ENCODE measurements around the gene EIF2B1.

The EIF2B1 gene

DNA sequence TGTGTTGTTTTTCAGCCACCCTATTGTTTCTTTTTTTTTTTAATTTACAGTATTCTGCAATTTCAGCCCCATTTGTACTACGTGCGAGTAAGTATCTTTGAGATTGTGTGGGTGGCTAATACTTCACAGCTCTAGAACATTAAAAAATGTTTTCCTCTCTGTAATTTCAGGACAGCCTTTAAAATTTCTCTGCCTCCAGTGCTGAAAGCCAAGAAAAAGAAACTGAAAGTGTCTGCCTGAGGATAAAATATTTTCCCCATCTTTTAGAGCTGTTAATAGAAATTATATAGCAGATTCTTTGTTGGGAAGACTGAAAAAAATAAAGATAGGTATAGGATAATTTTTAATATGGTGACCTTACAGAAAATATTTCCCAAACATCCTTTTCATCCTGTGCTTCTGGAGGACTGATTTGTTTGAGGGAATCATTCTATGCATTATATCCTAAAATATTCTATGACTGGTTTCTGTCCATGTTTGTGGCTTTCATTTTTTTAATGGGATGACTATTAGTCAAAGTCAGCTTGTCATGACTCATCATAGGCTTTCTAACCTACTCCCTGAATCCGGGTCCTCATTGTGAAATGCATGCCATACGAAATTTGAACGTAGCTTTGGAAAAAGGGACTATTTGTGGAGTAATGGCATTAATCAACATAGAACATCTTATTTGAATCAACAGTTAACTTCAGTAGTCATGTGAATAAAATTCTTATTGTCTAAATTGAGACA is 26.7 kb upstream of the EIF2B1 start:
- peak overlapping the region in 3 of 11 experiments; percentile 7 to 79 (median 66); a peak in 5 of 22 replicates for H3K4me2 ChIP-seq
- no peak overlapping the region; a peak in 1 of 22 replicates for H3K9ac ChIP-seq
- peaks cover 0 to 42% (median 0%) of the 10 kb centered on the region in 10 experiments; a peak in 7 of 20 replicates for H3K4me1 ChIP-seq
- H3K9me3 ChIP-seq (replicated peaks in 1 of 11), result no peaks in the 10 kb centered on the region
- peaks cover 33 to 88% (median 74%) of the 10 kb centered on the region in 11 experiments for H3K36me3 ChIP-seq
- H3K4me3 ChIP-seq, result no peak overlapping the region
- peak overlapping the region in 3 of 11 experiments; percentile 16 to 58 (median 50); a peak in 5 of 22 replicates for H3K27ac ChIP-seq
- no peaks in the 10 kb centered on the region; a peak in 2 of 22 replicates for H4K20me1 ChIP-seq
- H3K27me3 ChIP-seq, result no peaks in the 10 kb centered on the region
- no peak for TF ChIP-seq Cebpa-rat (IDR thresholded peaks at IDR 0.05)

DNA sequence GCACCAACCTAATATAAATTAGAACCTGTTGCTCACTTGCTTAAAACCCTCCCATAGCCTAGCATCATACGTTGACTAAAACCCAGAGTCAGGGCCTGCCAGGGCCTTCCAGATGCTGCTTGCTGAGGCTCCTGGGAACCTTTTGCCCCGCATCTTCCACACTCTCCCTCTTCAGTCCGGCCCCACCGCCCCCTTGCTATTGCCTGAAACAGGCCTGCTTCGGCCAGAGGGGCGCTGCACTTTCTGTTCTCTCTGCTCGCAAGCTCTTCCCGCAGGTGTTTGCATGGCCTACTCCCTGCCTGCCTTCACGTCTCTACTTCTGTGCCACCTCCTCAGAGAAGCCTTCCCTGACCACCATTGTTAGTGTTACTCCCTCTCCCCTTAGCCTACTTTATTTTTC is 23.7 kb upstream of the EIF2B1 start:
- Histone ChIP-seq H3K9me3 (replicated peaks in 1 of 11) (no peaks in the 10 kb centered on the region), H3K4me2 (no peak overlapping the region), H3K4me3 (no peak overlapping the region), H3K27ac (no peak overlapping the region), H3K36me3 (peaks cover 45 to 96% (median 85%) of the 10 kb centered on the region in 11 experiments), H3K4me1 (peaks cover 0 to 42% (median 0%) of the 10 kb centered on the region in 10 experiments; a peak in 7 of 20 replicates), H4K20me1 (no peaks in the 10 kb centered on the region; a peak in 2 of 22 replicates), H3K27me3 (no peaks in the 10 kb centered on the region), H3K9ac (no peak overlapping the region)
- no peak for TF ChIP-seq Cebpa-rat (IDR thresholded peaks at IDR 0.05)

DNA sequence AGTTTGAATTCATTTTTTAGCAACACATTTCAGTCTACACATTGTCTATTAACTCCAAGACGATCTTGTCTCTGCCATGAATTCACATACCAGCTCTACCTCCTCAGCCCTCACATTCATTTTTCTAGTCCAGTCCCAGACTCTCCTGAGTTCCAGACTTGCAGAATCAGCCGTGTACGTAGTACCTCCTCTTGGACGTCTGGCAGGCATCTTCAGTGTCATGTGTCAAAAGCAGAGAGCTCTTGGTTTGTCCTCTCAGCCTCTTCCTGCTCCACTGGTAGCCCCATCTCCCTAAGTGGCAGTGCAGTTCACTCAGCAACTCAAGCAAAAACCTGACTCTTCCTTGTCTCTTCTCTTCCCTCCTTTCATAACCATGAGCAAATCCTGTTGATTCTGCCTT is 22.9 kb upstream of the EIF2B1 start:
- no peaks in the 10 kb centered on the region; a peak in 2 of 22 replicates for H4K20me1 ChIP-seq
- H3K9me3 ChIP-seq (replicated peaks in 1 of 11), result no peaks in the 10 kb centered on the region
- H3K9ac ChIP-seq, result no peak overlapping the region
- no peak overlapping the region for H3K27ac ChIP-seq
- no peak overlapping the region for H3K4me3 ChIP-seq
- H3K36me3 ChIP-seq, result peaks cover 49 to 99% (median 93%) of the 10 kb centered on the region in 11 experiments
- H3K27me3 ChIP-seq, result no peaks in the 10 kb centered on the region
- TF ChIP-seq Cebpa-rat (IDR thresholded peaks at IDR 0.05), result no peak
- peaks cover 0 to 36% (median 0%) of the 10 kb centered on the region in 10 experiments; a peak in 7 of 20 replicates for H3K4me1 ChIP-seq
- no peak overlapping the region for H3K4me2 ChIP-seq

DNA sequence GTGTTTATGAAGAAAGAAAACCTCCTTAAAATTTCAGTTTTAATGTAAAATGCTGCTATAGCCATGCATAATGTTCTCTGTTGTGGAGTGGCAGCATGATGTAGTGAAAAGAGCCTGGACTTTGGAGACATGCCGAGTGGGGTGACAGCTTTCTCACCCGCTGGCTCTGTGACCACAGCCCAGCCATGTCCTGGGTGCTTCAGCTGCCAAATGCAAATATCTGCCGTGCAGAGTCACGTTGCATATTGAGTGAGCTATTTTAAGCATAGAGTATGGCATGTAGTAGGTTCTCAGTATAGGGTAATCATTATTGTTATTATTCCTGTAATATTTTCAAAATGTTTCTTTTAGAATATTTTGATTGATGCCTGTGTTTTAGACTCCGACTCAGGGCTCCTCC is 21.9 kb upstream of the EIF2B1 start:
- no peak for TF ChIP-seq Cebpa-rat (IDR thresholded peaks at IDR 0.05)
- H3K4me1 ChIP-seq, result peaks cover 0 to 27% (median 0%) of the 10 kb centered on the region in 10 experiments; a peak in 6 of 20 replicates
- H3K27me3 ChIP-seq, result no peaks in the 10 kb centered on the region
- H3K36me3 ChIP-seq, result peaks cover 59 to 99% (median 93%) of the 10 kb centered on the region in 11 experiments
- H3K4me2 ChIP-seq, result no peak overlapping the region
- no peak overlapping the region for H3K27ac ChIP-seq
- no peaks in the 10 kb centered on the region for H3K9me3 ChIP-seq (replicated peaks in 1 of 11)
- H4K20me1 ChIP-seq, result no peaks in the 10 kb centered on the region; a peak in 2 of 22 replicates
- H3K4me3 ChIP-seq, result no peak overlapping the region
- H3K9ac ChIP-seq, result 0 out of 22 replicates have a peak overlapping the region, but pooled peaks of 1 of the 11 experiments have one; percentile 25

DNA sequence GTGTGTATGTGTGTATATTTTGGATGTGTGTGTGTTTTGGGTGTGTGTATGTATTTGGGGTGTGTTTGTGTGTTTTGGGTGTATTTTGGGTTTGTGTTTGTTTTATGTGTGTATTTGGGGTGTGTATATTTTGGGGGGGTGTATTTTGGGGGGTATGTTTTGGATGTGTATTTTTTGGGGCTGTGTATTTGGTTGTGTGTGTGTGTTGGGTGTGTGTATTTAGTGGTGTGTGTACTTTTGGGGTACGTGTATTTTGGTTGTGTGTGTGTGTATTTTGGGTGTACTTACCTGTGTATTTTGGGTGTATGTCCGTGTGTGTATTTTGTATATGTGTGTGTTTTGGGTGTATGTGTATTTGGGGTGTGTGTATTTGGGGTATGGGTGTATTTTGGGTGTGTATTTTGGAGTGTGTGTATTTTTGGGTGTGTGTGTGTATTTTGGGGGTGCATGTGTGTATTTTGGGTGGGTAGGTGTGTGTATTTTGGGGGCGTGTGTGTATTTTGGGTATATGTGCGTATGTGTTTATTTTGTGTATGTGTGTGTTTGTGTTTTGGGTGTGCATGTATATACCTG is 20.7 kb upstream of the EIF2B1 start:
- Histone ChIP-seq H3K36me3 (peaks cover 71 to 99% (median 93%) of the 10 kb centered on the region in 11 experiments), H4K20me1 (no peaks in the 10 kb centered on the region; a peak in 2 of 22 replicates), H3K9me3 (replicated peaks in 1 of 11) (no peaks in the 10 kb centered on the region), H3K9ac (no peak overlapping the region), H3K4me2 (no peak overlapping the region), H3K27ac (no peak overlapping the region), H3K4me1 (peaks cover 0 to 15% (median 0%) of the 10 kb centered on the region in 10 experiments; a peak in 6 of 20 replicates), H3K4me3 (no peak overlapping the region), H3K27me3 (no peaks in the 10 kb centered on the region)
- TF ChIP-seq Cebpa-rat (IDR thresholded peaks at IDR 0.05), result no peak

DNA sequence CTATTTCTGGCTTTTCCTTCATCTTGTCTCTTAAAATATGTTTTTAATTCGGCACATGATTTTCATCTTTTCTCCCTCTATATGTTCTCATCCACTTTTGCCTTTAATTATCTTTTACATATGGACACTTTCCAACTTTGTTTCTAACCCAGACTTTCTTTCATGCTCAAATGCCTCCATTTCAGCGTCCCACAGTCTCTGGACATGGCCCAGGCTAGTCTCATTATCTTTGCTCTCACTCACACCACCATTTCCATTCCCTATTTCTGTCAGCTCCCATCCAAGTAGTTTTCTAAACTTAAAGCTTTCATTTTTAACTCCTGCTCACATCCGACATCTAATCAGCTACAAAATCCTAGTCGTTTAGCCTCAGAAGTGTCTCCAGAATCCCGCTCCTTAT is 14.9 kb upstream of the EIF2B1 start:
- H3K27ac ChIP-seq, result no peak overlapping the region
- H3K36me3 ChIP-seq, result peaks cover 89 to 100% (median 97%) of the 10 kb centered on the region in 11 experiments
- no peak for TF ChIP-seq Cebpa-rat (IDR thresholded peaks at IDR 0.05)

DNA sequence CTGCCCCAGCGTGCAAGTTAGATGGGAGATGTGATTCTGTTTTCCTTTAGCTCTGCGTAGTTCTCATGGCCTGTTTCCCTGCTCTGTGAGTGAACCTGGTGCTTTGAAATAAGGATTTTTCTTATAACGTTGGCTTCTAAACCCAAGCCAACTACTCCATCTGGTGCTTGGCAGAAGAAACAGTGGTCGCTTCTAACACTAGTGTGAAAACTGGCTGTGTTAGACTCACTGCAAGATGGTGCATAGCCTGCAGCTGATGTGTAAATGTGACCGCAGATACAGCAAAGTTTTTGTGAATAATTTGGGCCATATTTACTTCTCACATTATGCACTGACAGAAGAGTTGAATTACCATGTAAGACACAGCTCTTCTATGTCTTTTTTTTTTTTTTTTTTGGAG is 12.4 kb upstream of the EIF2B1 start:
- Histone ChIP-seq H4K20me1 (0 out of 22 replicates have a peak, but pooled peaks cover 0 to under 1% (median 0%) of the 10 kb centered on the region in 11 experiments), H3K4me3 (no peak overlapping the region), H3K9ac (no peak overlapping the region), H3K4me1 (no peaks in the 10 kb centered on the region), H3K27me3 (no peaks in the 10 kb centered on the region), H3K9me3 (replicated peaks in 1 of 11) (no peaks in the 10 kb centered on the region), H3K4me2 (no peak overlapping the region), H3K27ac (no peak overlapping the region), H3K36me3 (peaks cover 87 to 100% (median 97%) of the 10 kb centered on the region in 11 experiments)
- TF ChIP-seq Cebpa-rat (IDR thresholded peaks at IDR 0.05), result no peak

More for the DNA sequence above, 14.9 kb upstream of the EIF2B1 start:
- H4K20me1 ChIP-seq, result no peaks in the 10 kb centered on the region
- no peaks in the 10 kb centered on the region for H3K4me1 ChIP-seq
- H3K27me3 ChIP-seq, result no peaks in the 10 kb centered on the region
- no peaks in the 10 kb centered on the region for H3K9me3 ChIP-seq (replicated peaks in 1 of 11)
- peak overlapping the region in 1 of 11 experiments; percentile 22; a peak in 1 of 22 replicates for H3K9ac ChIP-seq
- H3K4me2 ChIP-seq, result no peak overlapping the region
- no peak overlapping the region for H3K4me3 ChIP-seq

DNA sequence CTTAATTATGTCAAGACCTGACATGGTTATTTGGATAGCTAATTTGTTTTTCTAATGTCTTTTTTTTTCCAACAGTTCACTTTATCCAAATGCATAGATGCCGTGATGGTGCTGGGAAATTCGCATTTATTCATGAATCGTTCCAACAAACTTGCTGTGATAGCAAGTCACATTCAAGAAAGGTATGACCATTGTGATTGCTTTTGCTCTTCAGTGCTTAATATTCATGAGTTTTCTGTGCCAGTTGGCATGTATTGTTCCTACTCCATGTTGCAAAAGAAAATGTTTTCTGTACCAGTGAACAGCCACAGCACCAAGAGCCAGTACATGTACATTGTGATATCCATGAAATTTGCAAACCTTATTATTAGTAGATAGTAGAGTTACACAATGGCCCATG is 11.9 kb upstream of the EIF2B1 start:
- H3K4me1 ChIP-seq, result no peaks in the 10 kb centered on the region
- 0 out of 22 replicates have a peak, but pooled peaks cover 0 to 6% (median 0%) of the 10 kb centered on the region in 11 experiments for H4K20me1 ChIP-seq
- no peaks in the 10 kb centered on the region for H3K9me3 ChIP-seq (replicated peaks in 1 of 11)
- H3K9ac ChIP-seq, result no peak overlapping the region
- H3K36me3 ChIP-seq, result peaks cover 87 to 100% (median 97%) of the 10 kb centered on the region in 11 experiments
- H3K4me3 ChIP-seq, result no peak overlapping the region
- no peak overlapping the region for H3K4me2 ChIP-seq
- H3K27me3 ChIP-seq, result no peaks in the 10 kb centered on the region
- no peak overlapping the region for H3K27ac ChIP-seq
- no peak for TF ChIP-seq Cebpa-rat (IDR thresholded peaks at IDR 0.05)

DNA sequence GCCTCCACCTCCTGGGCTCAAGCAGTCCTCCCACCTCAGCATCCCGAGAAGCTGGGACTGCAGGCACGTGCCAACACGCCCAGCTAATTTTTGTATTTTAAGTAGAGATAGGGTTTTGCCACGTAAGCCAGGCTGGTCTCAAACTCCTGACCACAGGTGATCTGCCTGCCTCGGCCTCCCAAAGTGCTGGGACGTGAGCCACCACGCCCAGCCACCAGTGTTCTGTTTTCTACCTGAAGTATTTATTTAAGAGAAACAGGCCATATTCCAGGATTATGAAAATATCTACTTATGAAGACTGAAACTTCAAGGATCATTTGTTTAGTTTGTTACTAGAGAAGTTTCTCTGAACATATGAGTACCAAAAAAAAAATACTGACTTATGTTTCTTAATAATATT is 10.4 kb upstream of the EIF2B1 start:
- H3K36me3 ChIP-seq, result peaks cover 81 to 99% (median 94%) of the 10 kb centered on the region in 11 experiments

More for the DNA sequence above, 10.4 kb upstream of the EIF2B1 start:
- Histone ChIP-seq H3K4me2 (no peak overlapping the region), H4K20me1 (0 out of 22 replicates have a peak, but pooled peaks cover 0 to 6% (median 0%) of the 10 kb centered on the region in 11 experiments), H3K4me3 (no peak overlapping the region), H3K9me3 (replicated peaks in 1 of 11) (no peaks in the 10 kb centered on the region), H3K9ac (no peak overlapping the region), H3K4me1 (no peaks in the 10 kb centered on the region), H3K27ac (no peak overlapping the region), H3K27me3 (no peaks in the 10 kb centered on the region)
- TF ChIP-seq Cebpa-rat (IDR thresholded peaks at IDR 0.05), result no peak

Measured in BLaER1 treated with 17β-estradiol and CSF1 and Interleukin-3, amounts not matched to agents 10 nM and 100 nM (cell line).